Cardiac fibroblast (primary cell): Measurements from ENCODE around the gene DCN.

Source experiments
- DNase-seq, 2 donors: peaks; one replicate each; pipeline versions ENCODE4 v3.0.0 to v3.0.0-alpha.2; 2010; ENCODE audit warnings: low read depth in 2 of 2
- H3K4me3 ChIP-seq, 2 donors: replicated peaks in 1 of 2; 1 replicate in 1 of 2; 2 replicates in 1 of 2; pipeline ENCODE4 v1.5.1; 2011; ENCODE audit warnings: low read depth in 2 of 2, low read length in 2 of 2, mild to moderate bottlenecking in 2 of 2, moderate library complexity in 1 of 2
- CTCF ChIP-seq: IDR thresholded peaks from one replicate; pipeline ENCODE4 v1.5.1; 2011; ENCODE audit warnings: low read depth, mild to moderate bottlenecking, low read length, inconsistent platforms

DCN gene

GRCh38 chr12:91144053-91144452, 38.6 kb downstream of the DCN start:
- H3K4me3 ChIP-seq, result no peak overlapping the region
- DNase-seq, result peak in 1 of 2 donors; percentile 90
- TF ChIP-seq CTCF, result no peak

DNA sequence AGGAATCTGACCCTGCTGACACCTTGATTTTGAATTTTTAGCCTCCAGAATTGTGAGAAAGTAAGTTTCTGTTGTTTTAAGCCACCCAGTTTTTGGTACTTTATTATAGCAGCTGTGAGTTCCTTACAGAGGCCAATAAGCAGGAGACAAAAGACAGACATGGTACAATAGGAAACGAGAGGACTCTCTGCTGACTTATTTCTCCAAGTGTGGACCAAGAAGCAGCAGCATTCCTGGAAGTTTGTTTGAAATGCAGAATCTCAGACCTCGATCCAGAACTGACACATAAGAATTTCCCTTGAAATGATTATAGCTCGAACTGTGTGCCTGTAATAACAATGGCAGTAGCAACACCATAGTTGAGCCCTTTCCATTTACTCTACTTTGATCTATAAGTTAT, 39.4 kb downstream of the DCN start:
- no peak for TF ChIP-seq CTCF
- H3K4me3 ChIP-seq, result no peak overlapping the region
- DNase-seq, result peak; percentile 31 to 71

DNA sequence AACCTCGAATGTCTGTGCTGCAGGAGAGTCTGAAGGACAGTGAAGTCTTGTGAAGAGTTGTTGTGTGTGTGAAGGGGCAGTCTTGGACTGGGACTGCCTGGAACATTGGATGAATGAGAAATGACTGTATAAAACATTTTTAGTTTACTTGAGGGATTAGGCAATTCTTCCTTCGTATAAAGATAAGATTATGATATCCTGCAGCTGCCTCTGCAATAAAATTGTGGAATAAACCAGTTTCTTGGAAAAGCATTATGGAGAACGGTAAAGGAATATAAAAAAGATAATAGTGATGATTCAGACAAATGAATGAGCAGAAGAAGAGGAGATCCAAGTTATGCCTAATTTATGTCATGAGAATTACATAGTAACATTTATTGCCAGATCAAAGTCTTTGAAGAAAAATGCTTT, 40.4 kb downstream of the DCN start:
- no peak overlapping the region for H3K4me3 ChIP-seq
- peak; percentile 60 to 89 for DNase-seq
- TF ChIP-seq CTCF, result no peak

- TF ChIP-seq CTCF, result no peak
- no peak overlapping the region for H3K4me3 ChIP-seq
- peak; percentile 91 to 93 for DNase-seq
These were observed 42.3 kb downstream of the DCN start for GRCh38 chr12:91140026-91140931.

DNA sequence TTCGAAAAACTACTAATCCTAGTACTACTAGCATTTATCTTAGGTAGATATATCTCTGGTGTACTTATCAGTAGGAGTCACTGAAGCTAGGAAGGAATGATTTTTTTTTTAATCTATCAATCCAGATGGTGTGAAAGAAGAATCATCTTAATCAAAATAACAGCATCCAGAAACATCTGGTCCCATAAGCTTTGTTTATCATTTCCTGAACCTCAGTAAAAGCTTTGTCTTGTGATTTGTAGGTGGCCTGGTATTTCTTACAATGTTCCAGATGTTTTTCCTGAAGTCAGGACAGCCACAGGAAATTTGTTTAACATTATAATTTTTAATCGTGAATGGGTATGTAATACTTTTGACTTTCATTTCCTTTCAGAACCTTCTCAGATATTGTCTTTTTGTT, 43.3 kb downstream of the DCN start:
- H3K4me3 ChIP-seq, result no peak overlapping the region
- no peak for TF ChIP-seq CTCF
- peak; percentile 36 to 54 for DNase-seq

- no peak for TF ChIP-seq CTCF
- peak in 1 of 2 donors; percentile 62 for DNase-seq
- no peak overlapping the region for H3K4me3 ChIP-seq
These were observed 44.2 kb downstream of the DCN start for GRCh38 chr12:91138337-91138920.
